ES-I3 (cell line): ENCODE results near the gene TMEM38B.

ENCODE experiments used
- H3K36me3 ChIP-seq: 2 replicates; pipeline ENCODE4 v1.6.1; 2013; ENCODE audit warnings: mild to moderate bottlenecking, low read length, control low read depth, moderate library complexity; ENCODE audit not compliant: insufficient read depth
- H3K4me1 ChIP-seq: 2 replicates; pipeline ENCODE4 v1.6.1; 2013; ENCODE audit warnings: mild to moderate bottlenecking, control low read depth, low read length; ENCODE audit not compliant: insufficient read depth
- H3K9ac ChIP-seq: 2 replicates; pipeline ENCODE4 v1.6.1; 2013; ENCODE audit warnings: low read depth, mild to moderate bottlenecking, low read length, moderate library complexity
- H3K9me3 ChIP-seq: 2 replicates; pipeline ENCODE4 v1.6.1; 2013; ENCODE audit warnings: mild to moderate bottlenecking, low read length, moderate library complexity; ENCODE audit not compliant: control insufficient read depth, insufficient read depth

Gene TMEM38B

DNA sequence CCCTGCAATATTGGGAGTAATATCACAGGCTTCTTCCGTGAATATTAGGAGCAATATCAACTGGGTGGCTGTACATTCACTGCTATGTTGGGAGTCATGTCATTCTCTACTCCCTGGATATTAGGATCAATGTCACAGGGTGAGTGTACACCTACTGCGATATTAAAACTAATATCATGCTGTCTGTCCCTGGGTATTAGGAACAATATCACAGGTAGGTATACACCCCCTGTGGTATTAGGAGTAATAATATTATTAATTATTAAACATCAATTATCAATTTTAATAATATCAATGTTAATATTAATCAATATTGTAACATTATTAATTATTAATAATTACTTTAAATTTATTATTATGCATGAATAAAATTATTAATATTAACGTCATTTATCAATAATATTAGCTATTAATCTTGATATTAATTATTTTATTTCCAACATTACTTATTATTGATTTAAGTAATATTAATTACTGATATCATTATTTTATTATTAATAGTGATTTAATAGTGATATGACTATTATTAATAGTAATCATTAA, 121.9 kb downstream of the TMEM38B start:
- Histone ChIP-seq H3K9me3 (no peaks in the 10 kb centered on the region), H3K4me1 (no peaks in the 10 kb centered on the region), H3K36me3 (no peaks in the 10 kb centered on the region), H3K9ac (no peak overlapping the region)

- no peaks in the 10 kb centered on the region for H3K4me1 ChIP-seq
- no peaks in the 10 kb centered on the region for H3K9me3 ChIP-seq
- no peak overlapping the region for H3K9ac ChIP-seq
- no peaks in the 10 kb centered on the region for H3K36me3 ChIP-seq
These were observed 122.6 kb downstream of the TMEM38B start for GRCh38 chr9:105816981-105817380.

DNA sequence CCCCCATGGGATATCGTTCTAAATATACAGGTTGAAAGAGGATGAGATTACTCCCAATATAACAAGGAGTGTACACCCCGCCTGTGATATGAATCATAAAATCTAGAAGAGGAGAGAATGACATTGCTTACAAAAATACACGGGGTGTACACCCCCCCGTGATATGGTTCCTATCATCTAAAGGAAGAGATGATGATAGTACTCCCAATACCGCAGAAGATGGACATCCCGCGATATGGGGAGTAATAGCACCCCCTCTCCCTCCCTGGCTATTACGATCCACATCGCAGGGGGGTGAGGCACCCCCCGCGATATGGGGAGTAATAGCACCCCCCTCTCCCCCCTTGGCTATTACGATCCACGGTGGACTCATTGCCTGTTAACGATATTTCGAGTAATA, 124.6 kb downstream of the TMEM38B start:
- H3K36me3 ChIP-seq: no peaks in the 10 kb centered on the region
- H3K9me3 ChIP-seq: no peaks in the 10 kb centered on the region
- H3K9ac ChIP-seq: no peak overlapping the region
- no peaks in the 10 kb centered on the region for H3K4me1 ChIP-seq

DNA sequence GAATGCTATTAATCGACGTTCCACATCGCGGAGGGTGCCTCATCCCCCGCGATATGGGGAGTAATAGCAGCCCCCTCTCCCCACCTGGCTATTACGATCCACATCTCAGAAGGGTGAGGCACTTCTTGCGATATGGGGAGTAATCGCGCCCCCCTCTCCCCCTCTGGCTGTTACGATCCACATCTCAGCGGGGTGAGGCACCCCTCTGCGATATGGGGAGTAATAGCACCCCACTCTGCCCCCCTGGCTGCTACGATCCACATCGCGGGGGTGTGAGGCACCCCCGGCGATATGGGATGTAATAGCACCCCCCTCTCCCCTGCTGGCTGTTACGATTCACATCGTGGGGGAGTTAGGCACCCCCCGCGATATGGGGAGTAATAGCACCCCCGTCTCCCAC, 128.5 kb downstream of the TMEM38B start:
- no peak overlapping the region for H3K9ac ChIP-seq
- H3K4me1 ChIP-seq: no peaks in the 10 kb centered on the region
- no peaks in the 10 kb centered on the region for H3K36me3 ChIP-seq
- no peaks in the 10 kb centered on the region for H3K9me3 ChIP-seq
